H1 (cell line): ENCODE results near the gene STK39. TPM values are rescaled to one million over a fixed set of nuclear protein-coding genes. Genes with fewer than 3 reads are reported as not detected.

Experiments
- CTCF ChIA-PET: fragments of 300-600 bp; sonication (Branson Sonifier 250); formaldehyde crosslinking; loops from one replicate; lab custom pipeline; 2021; ENCODE audit not compliant: partially characterized antibody; lab: Charles Lee
- POLR2A ChIA-PET: fragments of 300-600 bp; sonication (Branson Sonifier 250); formaldehyde crosslinking; loops from one replicate; lab custom pipeline; 2021; ENCODE audit warnings: inconsistent platforms; ENCODE audit not compliant: partially characterized antibody; lab: Charles Lee
- DNase-seq, 2 experiments: peaks; one replicate each; pipeline versions ENCODE4 v3.0.0 to v3.0.0-alpha.2; 2010 to 2022; ENCODE audit warnings: low spot score in 2 of 2, low read depth in 1 of 2, mixed read lengths in 1 of 2
- FAIRE-seq: peaks from 2 replicates; lab custom pipeline; 2011; peaks lifted over from hg19 to GRCh38; lab: Jason Lieb, UNC
- H2AFZ ChIP-seq: 2 replicates; pipeline ENCODE4 v1.8.1; 2012; ENCODE audit warnings: low read length, inconsistent platforms
- H2AK5ac ChIP-seq: 2 replicates; pipeline ENCODE4 v1.6.1; 2013; ENCODE audit warnings: low read depth, low read length
- H2BK120ac ChIP-seq: replicated peaks from 2 replicates; pipeline ENCODE3; 2013; ENCODE audit warnings: low read depth, low read length, inconsistent platforms
- H2BK12ac ChIP-seq: 2 replicates; pipeline ENCODE4 v1.6.1; 2013; ENCODE audit warnings: low read depth, low read length
- H2BK15ac ChIP-seq: 2 replicates; pipeline ENCODE4 v1.6.1; 2013; ENCODE audit warnings: low read length
- H2BK20ac ChIP-seq: 2 replicates; pipeline ENCODE4 v1.6.1; 2013; ENCODE audit warnings: low read length
- H2BK5ac ChIP-seq: 2 replicates; pipeline ENCODE4 v1.6.1; 2013; ENCODE audit warnings: low read depth, low read length
- H3K14ac ChIP-seq: 2 replicates; pipeline ENCODE4 v1.6.1; 2013; ENCODE audit warnings: inconsistent platforms; ENCODE audit not compliant: insufficient read length
- H3K18ac ChIP-seq: 2 replicates; pipeline ENCODE4 v1.6.1; 2013; ENCODE audit warnings: low read length; ENCODE audit errors: extremely low read depth
- H3K23ac ChIP-seq: 2 replicates; pipeline ENCODE4 v1.6.1; 2013; ENCODE audit warnings: inconsistent platforms; ENCODE audit not compliant: insufficient read length
- H3K23me2 ChIP-seq: 2 replicates; pipeline ENCODE4 v1.6.1; 2013; ENCODE audit warnings: low read depth, low read length
- H3K27ac ChIP-seq: 2 replicates; pipeline ENCODE4 v1.6.1; 2011; ENCODE audit warnings: low read depth, low read length, inconsistent platforms
- H3K27me3 ChIP-seq, 4 experiments: replicated peaks in 1 of 4; 1 replicate in 1 of 4; 2 replicates in 3 of 4; pipeline versions ENCODE4 v1.6.1 to v1.8.1; 2011 to 2013; ENCODE audit warnings: low read length in 3 of 4, mild to moderate bottlenecking in 3 of 4, inconsistent platforms in 2 of 4, mixed read lengths in 2 of 4, moderate library complexity in 1 of 4; ENCODE audit not compliant: control insufficient read depth in 3 of 4, insufficient read depth in 3 of 4; ENCODE audit errors: extremely low read depth in 1 of 4
- H3K36me3 ChIP-seq, 4 experiments: 2 replicates each; pipeline versions ENCODE4 v1.6.1 to v1.8.1; 2011 to 2013; ENCODE audit warnings: mild to moderate bottlenecking in 4 of 4, low read length in 3 of 4, moderate library complexity in 2 of 4, control low read depth in 1 of 4, inconsistent platforms in 1 of 4; ENCODE audit not compliant: insufficient read depth in 4 of 4, control insufficient read depth in 2 of 4
- H3K4ac ChIP-seq: replicated peaks from 2 replicates; pipeline ENCODE3; 2013; ENCODE audit warnings: low read length, low read depth, mixed read lengths, inconsistent platforms; ENCODE audit not compliant: insufficient read length
- H3K4me1 ChIP-seq, 4 experiments: replicated peaks in 1 of 4; 1 replicate in 1 of 4; 2 replicates in 3 of 4; pipeline versions ENCODE4 v1.6.1 to v1.8.1; 2011 to 2013; ENCODE audit warnings: low read length in 3 of 4, inconsistent platforms in 2 of 4, mixed read lengths in 1 of 4; ENCODE audit not compliant: insufficient read depth in 4 of 4, control insufficient read depth in 3 of 4
- H3K4me2 ChIP-seq, 2 experiments: 2 replicates each; pipeline versions ENCODE4 v1.6.1 to v1.8.1; 2011 to 2013; ENCODE audit warnings: low read depth in 2 of 2, low read length in 2 of 2, control low read depth in 1 of 2, inconsistent platforms in 1 of 2, mild to moderate bottlenecking in 1 of 2; ENCODE audit not compliant: insufficient read depth in 1 of 2
- H3K4me3 ChIP-seq, 4 experiments: fragments of 200-600, 300-600 bp in 1 of 4; sonication (generic), shearing (Covaris generic), sonication (Bioruptor Twin) in 1 of 4; 2 replicates each; pipeline versions ENCODE4 v1.5.1 to v1.8.1; 2011 to 2016; ENCODE audit warnings: low read length in 4 of 4, low read depth in 3 of 4, control low read depth in 2 of 4, inconsistent platforms in 2 of 4, mild to moderate bottlenecking in 2 of 4, mixed read lengths in 1 of 4, moderate library complexity in 1 of 4; ENCODE audit not compliant: insufficient read depth in 2 of 4; ENCODE audit errors: extremely low read depth in 1 of 4
- H3K56ac ChIP-seq: replicated peaks from 2 replicates; pipeline ENCODE3; 2013; ENCODE audit warnings: low read depth, mild to moderate bottlenecking, mixed read lengths, low read length, inconsistent platforms; ENCODE audit not compliant: insufficient read length
- H3K79me1 ChIP-seq: 2 replicates; pipeline ENCODE4 v1.6.1; 2013; ENCODE audit warnings: low read depth, low read length, control low read depth
- H3K79me2 ChIP-seq, 2 experiments: 2 replicates each; pipeline versions ENCODE4 v1.6.1 to v1.8.1; 2012 to 2013; ENCODE audit warnings: low read length in 2 of 2, mild to moderate bottlenecking in 2 of 2, inconsistent platforms in 1 of 2; ENCODE audit not compliant: insufficient read depth in 2 of 2, control insufficient read depth in 1 of 2
- H3K9ac ChIP-seq, 4 experiments: replicated peaks in 1 of 4; 1 replicate in 1 of 4; 2 replicates in 3 of 4; pipeline versions ENCODE4 v1.6.1 to v1.8.1; 2011 to 2013; ENCODE audit warnings: low read depth in 3 of 4, low read length in 3 of 4, control low read depth in 2 of 4, mild to moderate bottlenecking in 2 of 4, moderate library complexity in 2 of 4, inconsistent platforms in 1 of 4; ENCODE audit errors: extremely low read depth in 1 of 4
- H3K9me3 ChIP-seq, 2 experiments: 2 replicates each; pipeline versions ENCODE4 v1.6.1 to v1.8.1; 2012 to 2013; ENCODE audit warnings: mild to moderate bottlenecking in 2 of 2, moderate library complexity in 2 of 2, control low read depth in 1 of 2, inconsistent platforms in 1 of 2, low read depth in 1 of 2, low read length in 1 of 2, mixed read lengths in 1 of 2; ENCODE audit not compliant: insufficient read depth in 2 of 2
- H4K20me1 ChIP-seq, 2 experiments: replicated peaks in 1 of 2; 2 replicates each; pipeline versions ENCODE3 to v1.8.1; 2011 to 2013; ENCODE audit warnings: inconsistent platforms in 2 of 2, low read length in 2 of 2, mild to moderate bottlenecking in 1 of 2; ENCODE audit not compliant: insufficient read depth in 2 of 2, control insufficient read depth in 1 of 2
- H4K5ac ChIP-seq: 2 replicates; pipeline ENCODE4 v1.6.1; 2013; ENCODE audit warnings: low read length, low read depth, mixed read lengths, inconsistent platforms; ENCODE audit not compliant: insufficient read length
- H4K8ac ChIP-seq: 2 replicates; pipeline ENCODE4 v1.8.0; 2013; ENCODE audit warnings: mild to moderate bottlenecking, moderate library complexity, low read length, inconsistent platforms; ENCODE audit not compliant: insufficient read depth; ENCODE audit errors: extremely low read depth
- H4K91ac ChIP-seq: replicated peaks from 2 replicates; pipeline ENCODE3; 2013; ENCODE audit warnings: low read length, mixed read lengths, inconsistent platforms; ENCODE audit not compliant: insufficient read length
- KDM1A ChIP-seq: fragments of 200-600, 300-600 bp; sonication (generic); IDR thresholded peaks from 2 replicates; pipeline ENCODE4 v1.7.1; 2016; ENCODE audit warnings: mild to moderate bottlenecking, low read length, borderline replicate concordance
- KDM4A ChIP-seq: IDR thresholded peaks from one replicate; pipeline ENCODE4 v1.7.1; 2012; ENCODE audit warnings: low read depth, mild to moderate bottlenecking, moderate library complexity, low read length, inconsistent platforms; ENCODE audit not compliant: severe bottlenecking
- POLR2A ChIP-seq, 2 experiments: IDR thresholded peaks; 1 replicate in 1 of 2; 2 replicates in 1 of 2; pipeline ENCODE4 v1.6.1; 2011; ENCODE audit warnings: low read depth in 2 of 2, low read length in 2 of 2, mild to moderate bottlenecking in 2 of 2; ENCODE audit errors: control extremely low read depth in 1 of 2
- POU5F1 ChIP-seq: IDR thresholded peaks from 2 replicates; pipeline ENCODE4 v1.6.1; 2011; ENCODE audit warnings: low read depth, mild to moderate bottlenecking, low read length, moderate library complexity
- SIX5 ChIP-seq: IDR thresholded peaks from 2 replicates; pipeline ENCODE4 v1.6.1; 2011; ENCODE audit warnings: mild to moderate bottlenecking, low read depth, low read length
- TBP ChIP-seq: IDR thresholded peaks from 2 replicates; pipeline ENCODE4 v1.6.1; 2011; ENCODE audit warnings: low read depth, low read length, improper control_type of control experiment
- USF2 ChIP-seq: IDR thresholded peaks from 2 replicates; pipeline ENCODE4 v1.6.1; 2011; ENCODE audit warnings: low read length, improper control_type of control experiment
- WGBS, 2 experiments: shearing (Covaris generic) in 1 of 2; methylation state at CpG; one replicate each; pipeline versions ENCODE4 v1.1.6 to v1.1.7; 2013 to 2015; ENCODE audit warnings: low lambda C conversion rate in 2 of 2, mixed read lengths in 2 of 2, inconsistent platforms in 1 of 2, low coverage in 1 of 2, missing lambda C conversion rate in 1 of 2; ENCODE audit not compliant: insufficient replicate concordance in 2 of 2, insufficient coverage in 1 of 2, insufficient read length in 1 of 2; ENCODE audit errors: extremely low coverage in 1 of 2, missing lambda C conversion rate in 1 of 2; 5-methylcytosine and 5-hydroxymethylcytosine counted together
- long read RNA-seq, 2 experiments: library from RNA in 1 of 2; library from capped mRNA in 1 of 2; stranded (forward); transcript quantifications; one replicate each; pipeline ENCODE4 v2.0.0, GENCODE V29; 2021; ENCODE audit warnings: inconsistent platforms in 1 of 2
- polyA minus RNA-seq, 3 experiments: library from RNA; depleted of rRNA, polyadenylated mRNA; stranded (reverse); fragments of >200 nt; gene quantifications; 1 replicate in 2 of 3; 2 replicates in 1 of 3; pipeline ENCODE4 v1.2.3, GENCODE V29; 2011
- polyA plus RNA-seq, 7 experiments: library from polyadenylated mRNA; depleted of rRNA in 3 of 7; stranded (reverse) in 5 of 7; unstranded in 2 of 7; fragments of >200 nt in 5 of 7; fragments of 200-250 nt in 2 of 7; gene quantifications; 1 replicate in 5 of 7; 2 replicates in 1 of 7; 4 replicates in 1 of 7; pipeline versions ENCODE4 v1.2.1 to v1.2.3, GENCODE V29; 2011 to 2013; ENCODE audit warnings: missing spikeins in 2 of 7, mixed read lengths in 2 of 7
- total RNA-seq: library from RNA; stranded (reverse); fragmentation: NEBNext Ultra II Directional; extraction: Animal tissue kit (Norgen Biotek cat#: 25700); gene quantifications from 2 replicates; pipeline ENCODE4 v1.2.1, GENCODE V29; 2021

The STK39 gene
- total RNA-seq, result 23.7 and 23.8 TPM in 2 replicates
- 9.8 and 13.7 TPM in 2 replicates for polyA plus RNA-seq (2011; rRNA removed)
- 15.3 TPM for polyA plus RNA-seq (2011; cell fraction: cytosol; rRNA removed)
- 4.1 TPM for polyA plus RNA-seq (2011; cell fraction: nucleus; rRNA removed)
- 12.5 to 17.7 TPM (median 14.3 TPM) in 4 replicates for polyA plus RNA-seq (2012, experiment 1 of 2)
- polyA plus RNA-seq (2012, experiment 2 of 2), result 3.8 TPM
- 16.4 TPM for polyA plus RNA-seq (2013, experiment 1 of 2)
- polyA plus RNA-seq (2013, experiment 2 of 2), result 16.0 TPM
- polyA minus RNA-seq (2011; rRNA and poly(A)+ RNA removed), result 7.1 and 10.9 TPM in 2 replicates
- polyA minus RNA-seq (2011; cell fraction: cytosol; rRNA and poly(A)+ RNA removed), result 8.7 TPM
- 13.1 TPM for polyA minus RNA-seq (2011; cell fraction: nucleus; rRNA and poly(A)+ RNA removed)
- long read RNA-seq, experiment 1, transcript STK39-201 (18 exons, 3,820 nt), result major isoform, 9 of 45 reads
- long read RNA-seq, experiment 1, partial matches to known transcripts, result 24 of 45 reads
- long read RNA-seq, experiment 1, other reads (novel, unspliced or antisense), result 12 of 45 reads
- long read RNA-seq, experiment 2, partial matches to known transcripts, result 0 of 3 reads
- long read RNA-seq, experiment 2, other reads (novel, unspliced or antisense), result 2 of 3 reads

- peak within 1 kb of the TSS; percentile 88 for H2AFZ ChIP-seq
- 0 out of 2 replicates have a peak within 1 kb of the TSS, but pooled peaks have one; percentile 27 for H2BK12ac ChIP-seq
- H2BK5ac ChIP-seq, result no peak within 1 kb of the TSS
- peak within 1 kb of the TSS; percentile 95; the same call in 1 of the 2 replicates for H4K8ac ChIP-seq
- no peak within 1 kb of the TSS for H2AK5ac ChIP-seq
- peak within 1 kb of the TSS; percentile 53 to 79 (median 72) for H3K4me3 ChIP-seq
- H3K4me2 ChIP-seq, result peak within 1 kb of the TSS; percentile 85 to 89
- 2% methylated on average over 24 of the region's 91 CpGs; no CpG with 5 or more reads in 1 of the 2 experiments for WGBS, 2 experiments
- H3K14ac ChIP-seq, result no peak within 1 kb of the TSS
- H4K5ac ChIP-seq, result no peak within 1 kb of the TSS
- H2BK20ac ChIP-seq, result no peak within 1 kb of the TSS
- H3K4me1 ChIP-seq, result peaks cover 0 to 8% (median under 1%) of the 10 kb centered on the region in 4 experiments; a peak in 5 of 7 replicates
- DNase-seq (peak; percentile 53 to 88), FAIRE-seq (peak; percentile 50)
- H3K27me3 ChIP-seq, result no peaks in the 10 kb centered on the region
- ChIA-PET POLR2A (interaction anchor here (0.7 kb wide), 1 partner anchor 31 kb away, joined by 3 read pairs; no protein-coding TSS in a partner anchor), CTCF (interaction anchor here (1.4 kb wide), 1 partner anchor 35 kb away, joined by 3 read pairs; no protein-coding TSS in a partner anchor)
- peak within 1 kb of the TSS; percentile 67; the same call in 1 of the 2 replicates for H3K27ac ChIP-seq
- peaks cover 5 to 6% of the 10 kb centered on the region in 2 experiments for H4K20me1 ChIP-seq
- peak within 1 kb of the TSS; percentile 48; the same call in 1 of the 2 replicates for H3K18ac ChIP-seq
- H3K56ac ChIP-seq, result peak within 1 kb of the TSS; percentile 17
- no peak within 1 kb of the TSS for H2BK120ac ChIP-seq
- H3K36me3 ChIP-seq, result no peaks in the 10 kb centered on the region
- H3K23ac ChIP-seq, result no peak within 1 kb of the TSS
- H3K9me3 ChIP-seq, result no peaks in the 10 kb centered on the region
- H3K9ac ChIP-seq, result peak within 1 kb of the TSS; percentile 13 to 87 (median 50)
- no peak within 1 kb of the TSS for H4K91ac ChIP-seq
- peaks cover 10% of the 10 kb centered on the region; the same call in 1 of the 2 replicates for H3K23me2 ChIP-seq
- no peak within 1 kb of the TSS for H2BK15ac ChIP-seq
- H3K4ac ChIP-seq, result no peak within 1 kb of the TSS
- H3K79me1 ChIP-seq, result no peaks in the 10 kb centered on the region
- H3K79me2 ChIP-seq, result 0 out of 4 replicates have a peak, but pooled peaks cover 0 to 11% of the 10 kb centered on the region in 2 experiments
- TF ChIP-seq POLR2A (IDR thresholded peaks at IDR 0.05; ENCODE audit: control extremely low read depth in 1 of 2, low read depth in 2 of 2, low read length in 2 of 2) (peak; percentile 50 to 82), KDM1A (peak; percentile 55; the same call in 1 of the 2 replicates), SIX5 (no peak), TBP (0 out of 2 replicates have a peak, but pooled peaks have one; percentile 38), USF2 (no peak), POU5F1 (no peak), KDM4A (peak; percentile 76)
Observed at GRCh38 chr2:168247341-168248261, at the start of gene STK39. STK39 (minus strand) TSS chr2:168247595; CDS start chr2:168247435, 160 bp downstream.
